ENCODE measurements around the gene TAMALIN. TPM values are rescaled to one million over a fixed set of nuclear protein-coding genes. Genes with fewer than 3 reads are reported as not detected.

TAMALIN gene
- total RNA-seq, 3 donors from 2014 or later, result 13.5 to 16.5 (median 15.3) TPM

DNA sequence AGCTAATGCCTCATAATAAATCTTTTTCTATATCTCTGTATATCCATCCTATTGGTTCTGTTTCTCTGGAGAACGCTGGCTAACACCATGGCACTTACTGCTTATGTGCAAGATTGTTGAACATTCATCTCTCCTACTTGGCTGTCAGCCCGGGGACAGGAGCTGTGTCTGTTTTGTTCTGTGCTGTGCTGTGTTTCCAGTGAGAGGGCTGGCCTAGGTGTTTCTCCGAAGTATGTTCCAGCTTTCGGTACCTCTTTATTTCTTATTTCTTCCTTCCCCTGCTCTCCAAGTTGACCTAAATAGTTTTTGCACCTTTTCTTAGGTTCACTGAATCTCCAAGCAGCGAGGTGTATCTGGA lies 25.7 kb downstream of the TAMALIN start:
- no peak for ATAC-seq
- DNase-seq, result no peak
- H3K27me3 Mint-ChIP-seq (ENCODE audit: low read depth), result no peaks in the 10 kb centered on the region
- peak overlapping the region; percentile 67 for H3K4me3 Mint-ChIP-seq
- H3K9me3 Mint-ChIP-seq, result no peaks in the 10 kb centered on the region
- H3K4me1 Mint-ChIP-seq (ENCODE audit: low read depth), result peaks cover 36% of the 10 kb centered on the region
- H3K36me3 Mint-ChIP-seq (ENCODE audit: insufficient read depth), result no peaks in the 10 kb centered on the region

DNA sequence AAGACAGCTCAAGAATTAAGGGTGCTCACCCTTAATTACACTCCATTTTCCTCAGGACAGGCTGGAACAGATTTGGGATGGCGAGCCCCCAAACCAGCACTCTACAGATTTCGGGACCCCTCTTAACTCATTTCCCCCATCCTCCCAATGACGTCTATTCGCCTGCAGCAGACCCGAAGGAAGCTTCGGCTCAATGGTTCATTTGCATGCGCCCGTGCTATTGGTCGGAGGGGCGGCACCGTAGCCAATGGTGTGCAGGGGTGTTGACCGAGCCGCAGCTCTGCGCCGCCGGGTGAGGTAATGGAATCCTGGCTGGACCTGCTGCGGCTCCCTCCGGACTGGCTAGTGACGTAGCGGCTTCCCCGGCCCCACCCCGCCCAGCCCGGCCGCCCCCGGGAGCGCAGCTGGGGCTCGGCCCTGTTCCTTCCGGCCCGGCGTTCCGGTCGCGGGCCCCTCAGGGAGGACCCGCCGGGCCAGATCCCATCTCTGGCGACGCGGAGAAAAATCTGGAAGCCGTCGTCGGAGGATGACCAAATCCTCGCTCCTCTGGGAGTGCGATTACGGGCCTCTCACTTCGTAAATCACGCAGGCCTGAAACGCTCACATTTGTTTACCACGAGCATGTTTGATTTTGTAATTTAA lies 26.2 kb downstream of the TAMALIN start:
- Mint-ChIP-seq H3K9me3 (no peaks in the 10 kb centered on the region), H3K4me3 (peak overlapping the region; percentile 77), H3K4me1 (ENCODE audit: low read depth) (peaks cover 38% of the 10 kb centered on the region), H3K36me3 (ENCODE audit: insufficient read depth) (no peaks in the 10 kb centered on the region), H3K27me3 (ENCODE audit: low read depth) (no peaks in the 10 kb centered on the region)
- ATAC-seq (peak; percentile 93 to 95), DNase-seq (peak; percentile 81)

DNA sequence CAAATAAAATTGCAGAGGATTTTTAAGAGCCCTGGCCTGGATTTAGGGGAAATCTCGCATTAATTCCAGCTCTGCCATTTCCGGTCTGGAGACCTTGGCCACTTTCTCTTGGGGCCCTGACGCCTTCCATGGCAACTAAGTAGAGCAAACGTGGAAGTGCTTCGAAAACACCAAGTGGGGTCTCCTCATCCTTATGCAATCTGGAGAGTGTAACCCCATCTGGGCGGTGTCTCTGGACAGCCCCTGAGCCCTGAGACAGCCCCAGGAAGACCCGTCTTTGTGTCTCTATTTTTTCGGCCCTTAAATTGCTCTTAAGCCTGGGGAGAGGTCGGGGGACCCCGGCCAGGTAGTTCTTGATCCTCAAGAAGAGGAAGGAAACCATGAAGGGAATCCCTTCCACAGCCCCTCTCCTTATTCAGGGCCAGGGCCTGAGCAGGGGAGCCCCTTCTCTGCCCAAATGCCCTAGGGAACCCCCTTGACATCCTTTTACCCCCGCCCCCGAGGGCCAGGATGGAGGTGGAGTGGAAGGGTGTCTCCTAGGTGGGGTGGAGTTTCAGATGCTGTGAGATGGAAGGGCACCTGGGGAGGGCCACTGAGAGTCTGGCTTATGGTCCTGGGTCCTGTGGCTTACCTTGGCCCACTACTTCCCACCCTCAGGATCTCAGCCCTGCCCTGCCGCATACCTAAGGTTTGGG lies 26.8 kb downstream of the TAMALIN start:
- Mint-ChIP-seq H3K4me1 (ENCODE audit: low read depth) (peaks cover 44% of the 10 kb centered on the region), H3K27me3 (ENCODE audit: low read depth) (no peaks in the 10 kb centered on the region), H3K9me3 (no peaks in the 10 kb centered on the region), H3K36me3 (ENCODE audit: insufficient read depth) (peaks cover 3% of the 10 kb centered on the region), H3K4me3 (peak overlapping the region; percentile 77)
- DNase-seq, result no peak
- ATAC-seq, result no peak

DNA sequence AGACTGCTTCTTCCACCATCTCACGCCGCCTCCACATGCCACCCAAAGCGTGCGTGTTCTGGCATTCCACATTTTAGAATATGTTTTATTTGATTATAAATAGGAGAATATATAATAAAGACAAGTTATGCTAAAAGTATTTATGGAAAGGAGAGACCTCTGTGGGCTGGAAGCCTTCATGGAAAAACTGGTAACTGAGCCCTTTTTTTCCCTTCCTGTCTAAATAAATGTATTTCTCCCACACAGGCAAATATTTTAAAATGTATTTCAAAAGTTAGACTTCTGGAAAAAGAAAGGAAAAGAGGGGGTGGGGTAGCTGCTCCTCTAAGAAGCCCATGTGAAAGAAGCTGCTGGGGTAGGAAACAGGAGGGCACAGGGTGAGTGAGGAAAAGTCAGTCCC lies 28.4 kb downstream of the TAMALIN start:
- Mint-ChIP-seq H3K36me3 (ENCODE audit: insufficient read depth) (peaks cover 3% of the 10 kb centered on the region), H3K27me3 (ENCODE audit: low read depth) (no peaks in the 10 kb centered on the region), H3K9me3 (no peaks in the 10 kb centered on the region), H3K4me1 (ENCODE audit: low read depth) (peaks cover 49% of the 10 kb centered on the region), H3K4me3 (peak overlapping the region; percentile 24)
- ATAC-seq (no peak), DNase-seq (no peak)

DNA sequence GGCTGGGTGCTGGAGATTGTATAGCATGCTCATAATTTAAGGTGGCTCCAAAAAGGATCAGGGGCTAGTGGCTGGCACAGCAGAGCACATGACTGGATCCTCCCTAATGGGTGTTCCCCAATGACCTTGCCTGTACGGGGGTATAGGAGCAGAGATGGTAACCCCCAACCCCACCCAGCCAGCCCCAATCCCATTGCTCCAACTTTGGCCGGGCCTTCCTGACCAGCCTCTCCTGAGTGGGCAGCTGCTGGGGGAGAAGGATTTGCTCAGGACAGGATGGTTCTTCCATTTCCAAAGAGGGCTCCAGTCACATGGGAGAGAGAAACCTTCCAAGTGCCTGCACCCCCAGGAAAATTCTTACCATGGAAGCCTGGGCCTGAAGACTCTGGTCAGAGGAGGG lies 29.2 kb downstream of the TAMALIN start:
- no peak for DNase-seq
- H3K4me1 Mint-ChIP-seq (ENCODE audit: low read depth), result peaks cover 51% of the 10 kb centered on the region
- no peak for ATAC-seq
- H3K36me3 Mint-ChIP-seq (ENCODE audit: insufficient read depth), result peaks cover 3% of the 10 kb centered on the region
- no peaks in the 10 kb centered on the region for H3K9me3 Mint-ChIP-seq
- no peaks in the 10 kb centered on the region for H3K27me3 Mint-ChIP-seq (ENCODE audit: low read depth)
- peak overlapping the region; percentile 59 for H3K4me3 Mint-ChIP-seq

DNA sequence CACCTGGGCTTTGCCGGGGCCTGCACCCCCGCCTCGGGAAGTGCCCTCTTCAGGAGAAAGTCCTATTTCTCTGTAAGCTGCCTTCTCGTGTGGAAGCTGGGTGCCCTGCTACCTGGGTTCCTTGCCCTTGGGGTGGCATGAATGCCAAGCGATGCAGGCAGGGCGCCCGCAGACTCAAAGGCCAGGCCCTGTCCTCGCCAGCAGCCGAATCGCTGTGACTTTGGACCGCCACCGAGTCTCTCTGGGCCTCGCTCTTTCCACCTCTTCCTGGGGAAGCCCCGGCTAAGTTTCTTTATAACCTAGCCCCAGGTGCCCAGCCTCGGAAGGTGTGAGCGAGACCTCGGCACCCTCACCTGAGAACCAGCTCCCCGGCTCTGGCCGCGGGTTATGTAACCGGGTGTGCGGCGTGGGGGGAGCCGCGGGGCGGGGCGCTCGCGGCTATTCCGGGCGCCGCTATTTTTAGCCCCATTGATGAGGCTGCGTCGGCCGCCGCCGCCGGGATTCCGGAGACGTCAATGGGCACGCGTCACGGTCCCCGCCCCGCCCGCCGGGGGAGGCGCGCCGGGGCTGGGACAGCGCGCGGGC lies 29.9 kb downstream of the TAMALIN start:
- no peaks in the 10 kb centered on the region for H3K27me3 Mint-ChIP-seq (ENCODE audit: low read depth)
- H3K9me3 Mint-ChIP-seq, result no peaks in the 10 kb centered on the region
- peak overlapping the region; percentile 59 for H3K4me3 Mint-ChIP-seq
- ATAC-seq (peak; percentile 58 to 59), DNase-seq (peak; percentile 88)
- H3K36me3 Mint-ChIP-seq (ENCODE audit: insufficient read depth), result peaks cover 3% of the 10 kb centered on the region
- H3K4me1 Mint-ChIP-seq (ENCODE audit: low read depth), result peaks cover 54% of the 10 kb centered on the region

DNA sequence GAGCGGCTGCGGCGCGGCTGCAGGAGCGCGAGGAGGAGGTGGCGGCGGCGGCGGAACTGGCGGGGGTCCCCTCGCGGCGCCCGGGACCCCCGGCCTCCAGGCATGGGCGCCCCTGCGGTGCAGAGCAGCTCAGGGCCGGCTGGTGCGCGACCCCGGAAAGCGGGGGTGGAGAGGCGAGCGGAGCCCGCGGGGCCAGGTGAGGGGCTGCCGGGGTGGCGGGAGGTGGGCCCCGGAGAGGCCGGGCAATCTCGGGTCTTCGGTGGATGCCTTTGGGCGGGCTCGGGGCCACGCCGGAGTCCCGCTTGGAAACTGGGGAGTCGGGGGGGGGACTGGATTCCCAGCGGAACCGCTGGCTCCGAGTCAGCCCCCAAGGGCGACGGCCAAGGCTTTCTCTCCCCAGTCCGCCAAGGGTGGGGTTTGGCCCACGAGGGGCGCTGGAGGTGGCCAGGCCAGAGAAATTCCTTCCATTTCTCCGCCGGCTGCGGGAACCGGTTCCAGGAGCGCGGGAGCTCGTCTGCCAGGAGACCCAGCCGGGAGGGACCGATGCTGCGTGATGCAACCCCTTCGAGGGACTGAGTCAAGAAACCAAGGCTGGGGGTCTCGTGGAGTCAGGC lies 30.6 kb downstream of the TAMALIN start:
- Mint-ChIP-seq H3K36me3 (ENCODE audit: insufficient read depth) (peaks cover 3% of the 10 kb centered on the region), H3K9me3 (no peaks in the 10 kb centered on the region), H3K4me1 (ENCODE audit: low read depth) (peaks cover 58% of the 10 kb centered on the region), H3K27me3 (ENCODE audit: low read depth) (no peaks in the 10 kb centered on the region), H3K4me3 (peak overlapping the region; percentile 78)
- DNase-seq (no peak), ATAC-seq (no peak)

DNA sequence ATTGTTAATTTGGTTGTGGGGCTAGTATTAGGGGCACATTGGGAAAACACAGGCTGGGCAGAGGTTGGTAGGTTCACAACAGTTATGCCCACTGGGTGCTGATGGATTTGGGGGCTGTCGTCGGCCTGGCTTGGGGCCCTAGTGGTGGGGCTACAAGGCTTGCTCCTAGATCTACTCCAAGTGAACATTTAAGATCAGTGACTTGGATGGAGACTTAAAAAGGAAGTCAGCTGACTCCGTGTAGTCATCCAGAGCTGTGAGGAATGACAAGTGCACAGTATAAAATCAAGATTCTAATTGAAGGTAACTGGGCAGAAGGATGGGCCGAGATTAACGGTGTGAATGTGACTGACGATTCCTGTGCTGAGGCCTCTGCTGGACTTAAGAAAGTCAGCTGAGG lies 31.7 kb downstream of the TAMALIN start:
- ATAC-seq, result no peak
- Mint-ChIP-seq H3K9me3 (no peaks in the 10 kb centered on the region), H3K27me3 (ENCODE audit: low read depth) (no peaks in the 10 kb centered on the region), H3K36me3 (ENCODE audit: insufficient read depth) (peaks cover 3% of the 10 kb centered on the region), H3K4me3 (peak overlapping the region; percentile 78), H3K4me1 (ENCODE audit: low read depth) (peaks cover 56% of the 10 kb centered on the region)
- no peak for DNase-seq

DNA sequence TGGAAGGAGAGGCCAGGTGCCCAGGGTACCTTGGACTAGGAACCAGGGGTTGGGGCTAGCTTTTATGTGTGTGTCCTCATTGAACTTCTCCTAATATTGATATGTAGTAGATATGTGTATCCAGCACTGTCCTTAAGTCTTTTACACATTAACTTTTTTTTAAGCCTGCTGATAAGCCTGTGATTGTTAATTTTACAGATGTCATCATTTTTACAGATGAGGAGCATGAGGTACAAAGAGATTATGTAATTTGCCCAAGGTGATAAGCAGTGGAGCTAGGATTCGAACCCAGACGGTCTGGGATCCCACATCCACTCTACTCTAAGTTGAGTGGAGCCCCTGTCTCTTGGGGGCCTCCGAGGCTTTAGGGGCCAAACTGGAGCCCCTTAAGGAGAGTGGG lies 34.3 kb downstream of the TAMALIN start:
- ATAC-seq (no peak), DNase-seq (no peak)
- Mint-ChIP-seq H3K9me3 (no peaks in the 10 kb centered on the region), H3K4me1 (ENCODE audit: low read depth) (peaks cover 39% of the 10 kb centered on the region), H3K4me3 (no peak overlapping the region), H3K27me3 (ENCODE audit: low read depth) (no peaks in the 10 kb centered on the region), H3K36me3 (ENCODE audit: insufficient read depth) (peaks cover 5% of the 10 kb centered on the region)

DNA sequence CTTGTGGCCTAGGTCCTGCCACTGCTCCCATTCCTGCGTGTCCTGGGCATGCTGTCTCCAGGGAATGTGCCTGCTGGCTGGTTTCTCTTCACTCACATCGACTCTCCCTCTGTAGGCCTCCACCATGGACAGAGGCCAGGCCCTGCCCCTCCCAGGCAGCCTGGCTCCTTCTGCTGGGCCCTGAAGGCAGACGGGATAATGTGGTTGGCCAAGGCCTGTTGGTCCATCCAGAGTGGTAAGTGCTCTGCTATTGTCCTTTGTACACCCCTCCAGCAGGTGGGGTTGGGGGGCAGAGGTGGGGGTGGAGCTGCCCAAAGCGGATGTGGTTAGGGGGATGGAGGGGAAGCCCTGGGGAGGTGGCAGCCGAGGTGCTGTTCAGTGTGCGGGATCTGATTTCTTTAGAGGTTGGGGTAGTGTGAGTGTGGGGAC lies 35.0 kb downstream of the TAMALIN start:
- Mint-ChIP-seq H3K4me3 (peak overlapping the region; percentile 42), H3K27me3 (ENCODE audit: low read depth) (no peaks in the 10 kb centered on the region), H3K4me1 (ENCODE audit: low read depth) (peaks cover 33% of the 10 kb centered on the region), H3K9me3 (no peaks in the 10 kb centered on the region), H3K36me3 (ENCODE audit: insufficient read depth) (peaks cover 5% of the 10 kb centered on the region)
- ATAC-seq (peak; percentile 21 to 24), DNase-seq (no peak)

DNA sequence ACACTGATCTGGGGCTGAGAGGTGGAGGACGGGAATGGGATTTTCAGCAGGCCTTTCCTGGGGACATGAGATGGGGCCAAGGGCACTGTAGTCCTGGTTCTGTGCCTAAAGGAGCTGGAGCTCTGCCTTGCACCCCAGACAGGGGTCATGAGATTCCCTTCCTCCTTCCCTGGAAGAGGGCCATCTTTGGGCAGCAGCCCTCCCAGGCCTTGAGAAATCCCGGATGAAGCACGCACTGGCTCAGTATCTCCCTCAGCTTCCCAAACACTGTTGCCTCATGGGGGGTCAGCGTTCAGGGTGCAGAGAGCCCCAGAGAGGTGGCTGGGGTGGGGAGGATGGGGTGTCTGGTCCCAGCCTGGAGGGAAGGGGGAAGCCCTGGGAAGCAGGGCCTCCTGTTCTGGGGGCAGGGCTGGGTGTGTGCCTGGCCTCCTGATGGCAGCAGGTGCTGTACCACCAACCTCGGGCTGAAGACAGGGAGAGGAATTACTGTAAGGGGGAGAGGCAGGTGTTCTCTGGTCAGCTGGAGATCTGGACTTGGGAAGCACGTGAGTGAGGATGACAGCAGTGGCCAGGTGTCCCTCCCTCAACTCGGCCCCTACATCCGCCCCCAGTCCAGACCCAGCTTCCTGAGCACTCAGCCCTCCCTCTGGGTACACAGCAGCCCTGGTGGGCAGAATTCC lies 36.1 kb downstream of the TAMALIN start:
- Mint-ChIP-seq H3K36me3 (ENCODE audit: insufficient read depth) (peaks cover 5% of the 10 kb centered on the region), H3K27me3 (ENCODE audit: low read depth) (no peaks in the 10 kb centered on the region), H3K4me1 (ENCODE audit: low read depth) (peaks cover 31% of the 10 kb centered on the region), H3K9me3 (no peaks in the 10 kb centered on the region), H3K4me3 (no peak overlapping the region)
- ATAC-seq (no peak), DNase-seq (no peak)

DNA sequence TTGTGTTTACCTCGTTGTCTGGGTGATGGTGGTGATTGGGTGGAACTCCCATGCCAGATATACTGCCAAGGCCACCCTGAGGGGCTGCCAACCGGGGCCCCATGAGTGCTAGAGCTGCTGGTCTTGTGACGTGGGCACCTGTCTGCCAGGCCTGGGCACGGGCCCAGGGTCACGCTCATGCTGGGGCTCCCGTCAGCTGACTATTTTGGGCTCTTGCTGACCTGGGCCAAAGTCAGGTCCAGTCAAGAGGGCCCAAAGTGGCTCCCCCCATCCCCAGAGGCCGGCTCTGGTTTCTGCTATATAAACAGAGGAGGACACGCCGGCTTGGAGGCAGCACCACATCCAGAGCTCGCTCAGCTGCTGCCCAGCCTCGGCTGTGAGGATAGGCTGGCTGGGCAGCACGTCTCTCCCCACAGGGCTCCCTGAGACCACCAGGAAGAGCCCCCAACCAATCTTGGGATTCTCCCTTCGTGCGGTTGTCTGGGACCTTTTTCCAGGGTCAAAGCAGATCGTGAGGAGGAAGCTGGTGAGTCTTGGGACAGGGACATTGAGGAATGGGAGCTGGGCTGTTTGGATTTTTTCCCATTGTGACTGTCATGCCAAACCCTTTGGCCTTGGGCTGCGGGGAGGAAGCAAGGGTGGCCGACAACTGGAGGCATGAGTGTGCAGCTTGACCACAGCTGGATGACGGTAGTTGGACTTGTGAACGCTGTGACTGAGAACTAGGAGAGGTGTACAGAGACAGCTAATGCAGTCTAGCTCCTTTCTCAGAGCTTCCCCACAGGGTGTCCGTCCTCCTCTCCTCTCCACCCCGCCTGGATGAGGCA lies 36.9 kb downstream of the TAMALIN start:
- DNase-seq, result no peak
- H3K4me3 Mint-ChIP-seq, result no peak overlapping the region
- H3K27me3 Mint-ChIP-seq (ENCODE audit: low read depth), result no peaks in the 10 kb centered on the region
- H3K4me1 Mint-ChIP-seq (ENCODE audit: low read depth), result peaks cover 25% of the 10 kb centered on the region
- ATAC-seq, result no peak
- H3K9me3 Mint-ChIP-seq, result no peaks in the 10 kb centered on the region
- H3K36me3 Mint-ChIP-seq (ENCODE audit: insufficient read depth), result peaks cover 2% of the 10 kb centered on the region

DNA sequence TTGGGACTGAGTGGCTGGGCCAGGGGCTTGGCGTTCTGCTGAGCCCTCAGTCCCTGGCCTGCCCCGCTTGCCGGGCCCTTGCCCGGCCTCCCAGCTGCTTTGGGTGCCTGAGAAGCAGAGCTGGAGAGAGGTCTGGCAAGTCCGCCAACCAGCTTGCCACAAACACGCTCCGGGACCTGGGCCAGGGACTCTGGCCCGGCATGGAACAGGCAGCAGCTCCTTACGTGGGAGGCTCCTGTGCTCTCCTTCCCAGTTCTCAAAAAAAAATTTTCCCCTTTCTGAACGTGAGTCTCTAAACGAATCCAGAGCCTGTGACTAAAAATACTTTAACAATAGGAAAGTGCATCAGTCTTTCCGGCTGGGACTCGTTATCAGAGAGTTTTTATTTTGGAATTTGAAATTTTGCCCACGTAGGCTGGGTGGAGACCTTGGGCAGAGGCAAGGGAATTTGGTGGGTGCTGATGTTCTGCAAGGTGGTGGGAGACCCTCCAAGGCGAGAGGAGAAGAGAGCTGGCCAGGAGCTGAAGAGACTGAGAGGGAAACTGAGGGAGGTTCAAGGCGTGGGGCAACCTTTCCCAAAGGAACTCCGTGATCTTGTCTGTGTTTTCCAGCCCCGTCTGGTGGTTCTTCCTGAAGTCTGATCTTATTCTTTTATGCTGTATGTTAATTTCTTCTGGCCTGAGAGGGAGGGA lies 37.7 kb downstream of the TAMALIN start:
- DNase-seq (no peak), ATAC-seq (no peak)
- H3K4me3 Mint-ChIP-seq, result no peak overlapping the region
- no peaks in the 10 kb centered on the region for H3K9me3 Mint-ChIP-seq
- peaks cover 28% of the 10 kb centered on the region for H3K4me1 Mint-ChIP-seq (ENCODE audit: low read depth)
- H3K27me3 Mint-ChIP-seq (ENCODE audit: low read depth), result no peaks in the 10 kb centered on the region
- H3K36me3 Mint-ChIP-seq (ENCODE audit: insufficient read depth), result peaks cover 2% of the 10 kb centered on the region
